Suprapubic skin (tissue), 4 donors: Measurements from ENCODE around the gene SEMA6B. TPM values are rescaled to one million over a fixed set of nuclear protein-coding genes. Genes with fewer than 3 reads are reported as not detected.

ENCODE experiments used
- DNase-seq, 2 donors: peaks; one replicate each; pipeline ENCODE4 v3.0.0-alpha.2; 2019; ENCODE audit warnings: low spot score in 2 of 2
- H3K27ac ChIP-seq: fragments of 200-600 bp; sonication (generic); one replicate; pipeline ENCODE4 v1.5.1; 2019
- H3K27me3 ChIP-seq: fragments of 200-600 bp; sonication (generic); one replicate; pipeline ENCODE4 v1.5.1; 2019
- H3K36me3 ChIP-seq: fragments of 200-600 bp; sonication (generic); one replicate; pipeline ENCODE4 v1.5.1; 2019
- H3K4me1 ChIP-seq: fragments of 200-600 bp; sonication (generic); one replicate; pipeline ENCODE4 v1.5.1; 2019
- H3K4me3 ChIP-seq: fragments of 200-600 bp; sonication (generic); one replicate; pipeline ENCODE4 v1.5.1; 2019; ENCODE audit warnings: mild to moderate bottlenecking
- H3K9me3 ChIP-seq: fragments of 200-600 bp; sonication (generic); one replicate; pipeline ENCODE4 v1.5.1; 2019
- CTCF ChIP-seq, 2 donors: fragments of 200-600 bp in 1 of 2; fragments of 450-650 bp in 1 of 2; sonication (generic) in 1 of 2; IDR thresholded peaks; one replicate each; pipeline ENCODE4 v1.5.1; 2016 to 2019; ENCODE audit warnings: antibody characterized with exemption in 2 of 2, mild to moderate bottlenecking in 1 of 2, moderate library complexity in 1 of 2
- EP300 ChIP-seq: sonication (generic); formaldehyde crosslinking; IDR thresholded peaks from one replicate; pipeline ENCODE4 v1.6.1; 2017; ENCODE audit warnings: antibody characterized with exemption
- POLR2A ChIP-seq, 2 donors: fragments of 450-650 bp; IDR thresholded peaks; one replicate each; pipeline ENCODE4 v1.6.1; 2017; ENCODE audit warnings: antibody characterized with exemption in 2 of 2, mild to moderate bottlenecking in 2 of 2, moderate library complexity in 2 of 2
- POLR2AphosphoS5 ChIP-seq, 3 donors: sonication (generic); formaldehyde crosslinking; IDR thresholded peaks; one replicate each; pipeline ENCODE4 v1.6.1; 2017; ENCODE audit warnings: antibody characterized with exemption in 3 of 3
- WGBS: methylation state at CpG from one replicate; pipeline ENCODE4 v1.1.5; 2018; 5-methylcytosine and 5-hydroxymethylcytosine counted together
- total RNA-seq, 4 donors: library from RNA; depleted of rRNA; stranded (reverse); fragments of >200 nt; gene quantifications; one replicate each; pipeline ENCODE4 v1.1.0, GENCODE V29; 2016

The SEMA6B gene
- total RNA-seq, 4 donors from 2014 or later, result 1.5 to 5.4 (median 3.3) TPM

- H3K36me3 ChIP-seq, result no peaks in the 10 kb centered on the region
- H3K9me3 ChIP-seq, result no peaks in the 10 kb centered on the region
- peaks cover 7% of the 10 kb centered on the region for H3K27me3 ChIP-seq
- 43% methylated on average over 23 of the region's 34 CpGs for WGBS
- H3K4me1 ChIP-seq, result peaks cover 14% of the 10 kb centered on the region
- no peak within 1 kb of the TSS for H3K27ac ChIP-seq
- DNase-seq, result no peak
- TF ChIP-seq POLR2A (IDR thresholded peaks at IDR 0.05) (no peak), EP300 (no peak), POLR2AphosphoS5 (IDR thresholded peaks at IDR 0.05) (no peak), CTCF (IDR thresholded peaks at IDR 0.05) (no peak)
- no peak within 1 kb of the TSS for H3K4me3 ChIP-seq
Measured at GRCh38 chr19:4518345-4519171, 40.9 kb downstream of the SEMA6B start, which contains the start of gene PLIN4. Gene PLIN4 (minus strand): TSS chr19:4518486. CDS start chr19:4518272, 214 bp downstream.

- no peak for DNase-seq
- H3K4me1 ChIP-seq, result peaks cover 14% of the 10 kb centered on the region
- WGBS, result 100% methylated on average over 3 of the region's 24 CpGs
- H3K9me3 ChIP-seq, result no peaks in the 10 kb centered on the region
- H3K36me3 ChIP-seq, result no peaks in the 10 kb centered on the region
- TF ChIP-seq CTCF (IDR thresholded peaks at IDR 0.05) (no peak), POLR2A (IDR thresholded peaks at IDR 0.05) (no peak), EP300 (no peak), POLR2AphosphoS5 (IDR thresholded peaks at IDR 0.05) (no peak)
- no peak overlapping the region for H3K4me3 ChIP-seq
- H3K27ac ChIP-seq, result no peak overlapping the region
- peaks cover 7% of the 10 kb centered on the region for H3K27me3 ChIP-seq
Measured at GRCh38 chr19:4517451-4518057, 41.9 kb downstream of the SEMA6B start.

GRCh38 chr19:4516939-4517300, 42.6 kb downstream of the SEMA6B start:
- no peak overlapping the region for H3K4me3 ChIP-seq

GRCh38 chr19:4516199-4516938, 43.1 kb downstream of the SEMA6B start:
- H3K27me3 ChIP-seq, result peaks cover 7% of the 10 kb centered on the region
- no peak overlapping the region for H3K4me3 ChIP-seq
- H3K27ac ChIP-seq, result no peak overlapping the region
- TF ChIP-seq EP300, result no peak
- no peak for TF ChIP-seq CTCF (IDR thresholded peaks at IDR 0.05)
- TF ChIP-seq POLR2AphosphoS5 (IDR thresholded peaks at IDR 0.05), result no peak
- DNase-seq, result no peak
- no peaks in the 10 kb centered on the region for H3K9me3 ChIP-seq
- no peaks in the 10 kb centered on the region for H3K36me3 ChIP-seq
- 65% methylated on average over 12 of the region's 14 CpGs for WGBS
- peaks cover 14% of the 10 kb centered on the region for H3K4me1 ChIP-seq

More at GRCh38 chr19:4516939-4517300, 42.6 kb downstream of the SEMA6B start:
- H3K4me1 ChIP-seq, result peaks cover 14% of the 10 kb centered on the region
- no peaks in the 10 kb centered on the region for H3K9me3 ChIP-seq
- no peak overlapping the region for H3K27ac ChIP-seq
- WGBS, result 18% methylated on average over 4 of the region's 8 CpGs
- H3K27me3 ChIP-seq, result peaks cover 7% of the 10 kb centered on the region
- TF ChIP-seq CTCF (IDR thresholded peaks at IDR 0.05) (no peak), POLR2AphosphoS5 (IDR thresholded peaks at IDR 0.05) (no peak)
- no peak for DNase-seq
- H3K36me3 ChIP-seq, result no peaks in the 10 kb centered on the region

- no peak for TF ChIP-seq EP300
- no peak for TF ChIP-seq POLR2AphosphoS5 (IDR thresholded peaks at IDR 0.05)
- no peak for TF ChIP-seq POLR2A (IDR thresholded peaks at IDR 0.05)
- TF ChIP-seq CTCF (IDR thresholded peaks at IDR 0.05), result no peak
- 88% methylated on average over 5 of the region's 5 CpGs for WGBS
- Histone ChIP-seq H3K36me3 (no peaks in the 10 kb centered on the region), H3K9me3 (no peaks in the 10 kb centered on the region), H3K4me3 (no peak overlapping the region), H3K4me1 (peaks cover 14% of the 10 kb centered on the region), H3K27ac (no peak overlapping the region), H3K27me3 (peaks cover 7% of the 10 kb centered on the region)
- no peak for DNase-seq
Measured at GRCh38 chr19:4515732-4516131, 43.8 kb downstream of the SEMA6B start.
